Stomach (tissue), 4 donors: ENCODE data around the gene RPTOR.
"Not testable (repeated sequence)": the region's sequence is repeated elsewhere in the genome, so short reads cannot be mapped to it uniquely, and the experiment has no call there.

Experiments
- CTCF ChIP-seq, 7 experiments: fragments of 450-650 bp in 4 of 7; fragments of 200-600 bp in 3 of 7; sonication (generic) in 3 of 7; IDR thresholded peaks; one replicate each; pipeline ENCODE4 v1.5.1; 2016 to 2019; ENCODE audit warnings: antibody characterized with exemption in 7 of 7, control low read depth in 2 of 7, mild to moderate bottlenecking in 1 of 7
- EP300 ChIP-seq: sonication (generic); formaldehyde crosslinking; IDR thresholded peaks from one replicate; pipeline ENCODE4 v1.6.1; 2017; ENCODE audit warnings: antibody characterized with exemption
- POLR2A ChIP-seq, 4 donors: fragments of 450-650 bp; IDR thresholded peaks; one replicate each; pipeline ENCODE4 v1.6.1; 2016; ENCODE audit warnings: antibody characterized with exemption in 4 of 4, control low read depth in 2 of 4, mild to moderate bottlenecking in 1 of 4, moderate library complexity in 1 of 4

GRCh38 chr17:80797222-80797621 is 252.6 kb downstream of the RPTOR start:
- not testable (repeated sequence) for TF ChIP-seq CTCF (IDR thresholded peaks at IDR 0.05); POLR2A (IDR thresholded peaks at IDR 0.05); EP300
